Measurements from ENCODE around the gene GAB2. TPM values are rescaled to one million over a fixed set of nuclear protein-coding genes. Genes with fewer than 3 reads are reported as not detected.

Gene GAB2
- total and polyA plus RNA-seq, 2 of the 13 experiments (the other 11 are each of a cell fraction or from before 2014, with no cell fraction given): 4.1 to 8.6 TPM

DNA sequence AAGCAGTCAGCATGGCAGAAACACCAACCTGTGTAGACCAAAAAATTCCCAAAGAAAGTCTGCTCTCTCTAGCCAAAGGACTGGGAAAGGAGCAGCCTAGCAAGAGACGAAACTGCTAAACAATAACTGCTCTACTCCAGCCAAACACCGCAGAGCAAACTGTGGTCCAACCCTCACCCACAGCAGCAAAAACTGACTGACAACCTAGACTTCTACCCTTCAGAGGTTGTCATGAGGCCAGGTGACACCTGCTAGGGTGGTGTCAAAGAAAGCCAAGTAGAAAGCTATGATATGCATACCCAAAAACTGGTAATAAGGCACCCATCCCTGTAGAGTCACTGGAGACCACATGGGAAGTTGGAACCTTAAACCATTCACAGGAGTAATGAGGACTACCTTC, 11.8 kb downstream of the GAB2 start (continued):
- TF ChIP-seq, protein P1, sequence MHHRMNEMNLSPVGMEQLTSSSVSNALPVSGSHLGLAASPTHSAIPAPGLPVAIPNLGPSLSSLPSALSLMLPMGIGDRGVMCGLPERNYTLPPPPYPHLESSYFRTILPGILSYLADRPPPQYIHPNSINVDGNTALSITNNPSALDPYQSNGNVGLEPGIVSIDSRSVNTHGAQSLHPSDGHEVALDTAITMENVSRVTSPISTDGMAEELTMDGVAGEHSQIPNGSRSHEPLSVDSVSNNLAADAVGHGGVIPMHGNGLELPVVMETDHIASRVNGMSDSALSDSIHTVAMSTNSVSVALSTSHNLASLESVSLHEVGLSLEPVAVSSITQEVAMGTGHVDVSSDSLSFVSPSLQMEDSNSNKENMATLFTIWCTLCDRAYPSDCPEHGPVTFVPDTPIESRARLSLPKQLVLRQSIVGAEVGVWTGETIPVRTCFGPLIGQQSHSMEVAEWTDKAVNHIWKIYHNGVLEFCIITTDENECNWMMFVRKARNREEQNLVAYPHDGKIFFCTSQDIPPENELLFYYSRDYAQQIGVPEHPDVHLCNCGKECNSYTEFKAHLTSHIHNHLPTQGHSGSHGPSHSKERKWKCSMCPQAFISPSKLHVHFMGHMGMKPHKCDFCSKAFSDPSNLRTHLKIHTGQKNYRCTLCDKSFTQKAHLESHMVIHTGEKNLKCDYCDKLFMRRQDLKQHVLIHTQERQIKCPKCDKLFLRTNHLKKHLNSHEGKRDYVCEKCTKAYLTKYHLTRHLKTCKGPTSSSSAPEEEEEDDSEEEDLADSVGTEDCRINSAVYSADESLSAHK (CRISPR knock-in tag; IDR thresholded peaks at IDR 0.05; ENCODE audit: borderline replicate concordance): no peak

DNA sequence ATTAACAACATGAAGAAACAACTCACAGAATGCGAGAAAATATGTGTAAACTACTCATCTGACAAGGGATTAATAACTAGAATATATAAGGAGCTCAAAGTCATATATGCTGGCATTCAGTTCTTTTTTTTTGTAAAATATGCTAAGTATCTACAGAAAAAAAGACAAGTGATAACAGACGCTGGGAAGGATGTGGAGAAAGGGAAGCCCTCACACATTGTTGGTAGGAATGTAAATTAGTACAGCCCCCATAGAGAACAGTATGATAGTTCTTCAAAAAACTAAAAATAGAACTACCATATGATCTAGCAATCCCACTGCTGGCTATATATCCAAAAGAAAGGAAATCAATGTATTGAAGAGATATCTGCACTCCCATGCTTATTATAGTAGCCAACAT, 13.8 kb downstream of the GAB2 start:
- Histone ChIP-seq H3K4me1 (ENCODE audit: insufficient read depth, low read length) (no peaks in the 10 kb centered on the region), H4K20me1 (ENCODE audit: insufficient read depth, low read length) (no peaks in the 10 kb centered on the region), H3K9me3 (ENCODE audit: low read length) (no peaks in the 10 kb centered on the region), H3K27me3 (ENCODE audit: control insufficient read depth in 1 of 2, insufficient read depth in 2 of 2, low read length in 2 of 2) (no peaks in the 10 kb centered on the region), H3K27ac (ENCODE audit: extremely low read length, insufficient read depth, low read length) (no peak overlapping the region), H3K4me3 (replicated peaks in 1 of 3; ENCODE audit: insufficient read depth in 1 of 3, low read depth in 2 of 3, low read length in 3 of 3) (no peak overlapping the region), H3K36me3 (replicated peaks in 1 of 2; ENCODE audit: control insufficient read depth in 1 of 2, insufficient read depth in 2 of 2, low read length in 2 of 2) (peaks cover 0 to 2% of the 10 kb centered on the region in 2 experiments; a peak in 2 of 5 replicates), H3K79me2 (ENCODE audit: insufficient read depth, low read length) (peaks cover 4% of the 10 kb centered on the region), H2AFZ (ENCODE audit: low read length) (no peak overlapping the region), H3K4me2 (ENCODE audit: low read depth, low read length) (no peak overlapping the region), H3K9ac (ENCODE audit: insufficient read depth, low read depth, low read length) (no peak overlapping the region)
- POLR2A ChIA-PET: no interaction called here
- BruUV-seq (replicated peaks): no TSS peak
- 99% methylated on average over 2 of the region's 2 CpGs for WGBS (ENCODE audit: low lambda C conversion rate)
- FAIRE-seq: no peak
- DNase-seq (ENCODE audit: low spot score): no peak
- intact Hi-C loops (cut with micrococcal nuclease; ENCODE audit: unreplicated experiment) (no loop called here), in situ Hi-C loops (cut with HindIII; ENCODE audit: extremely low pct_ligation_motif_present, low pct_unique_long_range_greater_than_20kb) (no loop called here)
- CTCF ChIA-PET (ENCODE audit: low intra/inter-chr PET ratio, low total read pairs): no interaction called here
- TF ChIP-seq BHLHE40 (IDR thresholded peaks at IDR 0.05; ENCODE audit: low read length) (no peak), TMF1 (CRISPR knock-in tag; IDR thresholded peaks at IDR 0.05; ENCODE audit: low read depth) (no peak), ZNF460 (CRISPR knock-in tag; IDR thresholded peaks at IDR 0.05; ENCODE audit: borderline replicate concordance) (no peak)
- ATAC-seq: no peak

DNA sequence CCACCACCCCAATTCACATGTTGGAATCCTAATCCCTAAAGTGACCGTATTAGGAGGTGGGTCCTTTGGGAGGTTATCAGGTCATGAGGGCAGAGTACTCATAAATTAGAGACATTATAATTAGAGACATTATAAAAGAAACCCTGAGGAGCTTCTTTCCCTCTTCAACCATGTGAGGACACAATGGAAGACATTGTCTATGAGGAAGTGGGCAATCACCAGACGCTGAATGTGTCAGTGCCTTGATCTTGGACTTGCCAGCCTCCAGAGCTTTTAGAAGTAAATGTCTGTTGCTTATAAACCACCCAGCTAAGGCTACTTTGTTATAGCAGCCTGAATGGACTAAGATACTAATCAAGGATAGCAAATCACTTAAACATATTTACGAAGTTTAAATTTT, 14.8 kb downstream of the GAB2 start:
- intact Hi-C loops (cut with micrococcal nuclease; ENCODE audit: unreplicated experiment): no loop called here
- FAIRE-seq (no peak), ATAC-seq (no peak), DNase-seq (ENCODE audit: low spot score) (no peak)
- H2AFZ ChIP-seq (ENCODE audit: low read length): no peak overlapping the region
- no peaks in the 10 kb centered on the region for H3K27me3 ChIP-seq (ENCODE audit: control insufficient read depth in 1 of 2, insufficient read depth in 2 of 2, low read length in 2 of 2)
- ChIA-PET POLR2A (no interaction called here), CTCF (ENCODE audit: low intra/inter-chr PET ratio, low total read pairs) (no interaction called here)
- H3K79me2 ChIP-seq (ENCODE audit: insufficient read depth, low read length): peaks cover 4% of the 10 kb centered on the region
- WGBS (ENCODE audit: low lambda C conversion rate): 98% methylated on average over 3 of the region's 3 CpGs
- H3K4me1 ChIP-seq (ENCODE audit: insufficient read depth, low read length): no peaks in the 10 kb centered on the region
- H4K20me1 ChIP-seq (ENCODE audit: insufficient read depth, low read length): no peaks in the 10 kb centered on the region
- H3K27ac ChIP-seq (ENCODE audit: extremely low read length, insufficient read depth, low read length): no peak overlapping the region
- H3K4me2 ChIP-seq (ENCODE audit: low read depth, low read length): no peak overlapping the region
- H3K36me3 ChIP-seq (replicated peaks in 1 of 2; ENCODE audit: control insufficient read depth in 1 of 2, insufficient read depth in 2 of 2, low read length in 2 of 2): no peaks in the 10 kb centered on the region
- BruUV-seq (replicated peaks): no TSS peak
- no peaks in the 10 kb centered on the region for H3K9me3 ChIP-seq (ENCODE audit: low read length)
- H3K4me3 ChIP-seq (replicated peaks in 1 of 3; ENCODE audit: insufficient read depth in 1 of 3, low read depth in 2 of 3, low read length in 3 of 3): no peak overlapping the region
- no peak overlapping the region for H3K9ac ChIP-seq (ENCODE audit: insufficient read depth, low read depth, low read length)
- in situ Hi-C loops (cut with HindIII; ENCODE audit: extremely low pct_ligation_motif_present, low pct_unique_long_range_greater_than_20kb): no loop called here
- TF ChIP-seq FOSL2 (CRISPR knock-in tag; IDR thresholded peaks at IDR 0.05) (no peak), CEBPB (IDR thresholded peaks at IDR 0.05; ENCODE audit: borderline replicate concordance, low read depth, low read length) (no peak), ZFP62 (CRISPR knock-in tag; IDR thresholded peaks at IDR 0.05) (no peak)
- TF ChIP-seq, protein P2, sequence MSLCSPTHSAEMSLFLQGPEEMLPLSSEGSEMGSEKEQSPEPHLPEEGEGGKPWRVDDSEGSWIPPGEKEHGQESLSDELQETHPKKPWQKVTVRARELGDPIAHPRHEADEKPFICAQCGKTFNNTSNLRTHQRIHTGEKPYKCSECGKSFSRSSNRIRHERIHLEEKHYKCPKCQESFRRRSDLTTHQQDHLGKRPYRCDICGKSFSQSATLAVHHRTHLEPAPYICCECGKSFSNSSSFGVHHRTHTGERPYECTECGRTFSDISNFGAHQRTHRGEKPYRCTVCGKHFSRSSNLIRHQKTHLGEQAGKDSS (CRISPR knock-in tag; IDR thresholded peaks at IDR 0.05; ENCODE audit: borderline replicate concordance, low read depth): no peak
- TF ChIP-seq, protein P3, sequence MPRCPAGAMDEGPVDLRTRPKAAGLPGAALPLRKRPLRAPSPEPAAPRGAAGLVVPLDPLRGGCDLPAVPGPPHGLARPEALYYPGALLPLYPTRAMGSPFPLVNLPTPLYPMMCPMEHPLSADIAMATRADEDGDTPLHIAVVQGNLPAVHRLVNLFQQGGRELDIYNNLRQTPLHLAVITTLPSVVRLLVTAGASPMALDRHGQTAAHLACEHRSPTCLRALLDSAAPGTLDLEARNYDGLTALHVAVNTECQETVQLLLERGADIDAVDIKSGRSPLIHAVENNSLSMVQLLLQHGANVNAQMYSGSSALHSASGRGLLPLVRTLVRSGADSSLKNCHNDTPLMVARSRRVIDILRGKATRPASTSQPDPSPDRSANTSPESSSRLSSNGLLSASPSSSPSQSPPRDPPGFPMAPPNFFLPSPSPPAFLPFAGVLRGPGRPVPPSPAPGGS (CRISPR knock-in tag; IDR thresholded peaks at IDR 0.05): no peak
